GM19238 (cell line): ENCODE measurements around the gene FBLN7.

ENCODE experiments used
- DNase-seq: peaks from one replicate; pipeline ENCODE4 v3.0.0; 2011; ENCODE audit warnings: low spot score; ENCODE audit not compliant: insufficient read length

The FBLN7 gene

GRCh38 chr2:112140205-112140802 is 2.1 kb downstream of the FBLN7 start:
- DNase-seq: no peak

GRCh38 chr2:112140899-112141625 is 2.9 kb downstream of the FBLN7 start:
- DNase-seq: no peak

- no peak for DNase-seq
Observed at GRCh38 chr2:112141626-112142007, 3.4 kb downstream of the FBLN7 start.

GRCh38 chr2:112142525-112143078 is 4.4 kb downstream of the FBLN7 start:
- DNase-seq: no peak

DNA sequence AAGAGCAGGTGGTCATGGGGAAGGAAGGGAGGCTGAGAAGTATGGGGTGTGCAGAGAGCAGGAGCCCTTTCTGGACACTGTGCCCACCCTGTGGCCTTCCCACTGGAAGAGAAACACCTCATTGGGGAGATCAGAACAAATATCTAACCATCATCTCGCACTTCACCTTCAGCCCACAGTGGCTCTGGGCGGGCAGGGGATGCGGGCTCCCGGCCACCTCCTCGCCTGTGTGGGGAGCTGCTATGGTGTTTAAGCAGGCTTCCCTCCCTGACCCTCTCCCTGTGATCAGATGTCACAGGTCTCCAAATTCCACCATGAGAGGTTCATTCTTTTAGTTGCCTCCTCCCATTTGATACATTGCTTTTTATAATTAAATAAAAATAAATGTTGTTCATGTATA is 5.0 kb downstream of the FBLN7 start:
- no peak for DNase-seq

- DNase-seq: no peak
Observed at GRCh38 chr2:112144966-112145365, 6.8 kb downstream of the FBLN7 start.

- DNase-seq: no peak
Observed at GRCh38 chr2:112147382-112148168, 9.4 kb downstream of the FBLN7 start.

DNA sequence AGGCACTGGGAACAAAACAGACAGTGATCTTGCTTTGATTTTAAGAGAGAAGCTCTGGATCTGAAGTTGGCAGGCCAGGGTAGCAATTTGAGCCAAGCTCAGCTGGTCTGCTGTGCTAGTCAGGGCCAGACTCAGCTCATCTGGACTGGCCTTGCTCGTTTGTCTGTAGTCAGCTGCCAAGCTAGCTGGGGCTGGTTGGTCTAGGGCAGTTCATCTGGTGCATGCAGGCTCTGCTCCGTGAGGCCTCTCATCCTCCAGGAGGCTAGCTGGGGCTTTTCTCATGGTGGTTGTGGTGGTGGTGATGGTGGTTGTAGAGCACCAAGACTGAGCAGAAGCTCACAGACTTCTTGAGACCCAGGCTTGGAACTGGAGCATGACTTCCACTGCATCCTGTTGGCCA is 10.3 kb downstream of the FBLN7 start:
- DNase-seq: no peak

DNA sequence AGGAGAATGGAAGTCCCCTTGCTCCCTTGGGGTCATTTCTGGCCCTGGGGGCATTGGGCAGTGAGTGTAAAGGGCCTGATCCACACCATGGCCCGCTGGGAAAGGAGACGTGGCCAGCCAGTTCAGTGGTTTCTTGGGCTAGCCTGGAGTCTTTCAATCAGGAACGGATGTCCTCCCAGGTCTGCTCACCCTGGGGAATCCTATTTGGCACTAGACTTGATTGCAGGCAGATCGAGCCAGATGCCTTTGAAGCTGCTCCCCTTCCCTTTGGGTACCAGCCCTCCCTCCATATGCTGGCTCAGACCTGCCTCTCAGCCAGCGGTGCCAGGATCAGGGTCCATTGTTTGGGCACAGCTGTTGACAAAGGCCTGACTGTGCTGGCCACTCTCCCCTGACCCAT is 11.0 kb downstream of the FBLN7 start:
- no peak for DNase-seq

GRCh38 chr2:112149866-112150435 is 11.8 kb downstream of the FBLN7 start:
- no peak for DNase-seq

DNA sequence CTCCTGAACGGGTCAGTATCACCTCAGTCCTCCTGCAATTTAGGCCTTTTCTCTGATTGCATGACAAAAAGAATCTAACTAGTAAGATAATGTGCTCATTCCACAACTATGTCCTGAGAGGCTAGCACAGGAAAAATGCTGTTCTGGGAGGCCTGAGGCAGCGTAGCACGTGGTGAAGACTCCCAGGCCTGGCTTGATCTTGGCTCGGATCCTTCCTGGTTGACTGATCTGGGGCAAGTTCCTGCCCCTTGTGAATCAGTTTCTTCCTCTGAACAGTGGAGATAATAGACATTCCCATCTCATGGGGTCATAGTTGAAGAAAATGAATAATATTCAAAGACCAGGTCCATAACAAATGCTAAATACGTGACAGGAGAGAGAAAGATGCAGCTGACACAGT is 12.3 kb downstream of the FBLN7 start:
- no peak for DNase-seq

- DNase-seq: no peak
Observed at GRCh38 chr2:112150851-112151250, 12.7 kb downstream of the FBLN7 start.

DNA sequence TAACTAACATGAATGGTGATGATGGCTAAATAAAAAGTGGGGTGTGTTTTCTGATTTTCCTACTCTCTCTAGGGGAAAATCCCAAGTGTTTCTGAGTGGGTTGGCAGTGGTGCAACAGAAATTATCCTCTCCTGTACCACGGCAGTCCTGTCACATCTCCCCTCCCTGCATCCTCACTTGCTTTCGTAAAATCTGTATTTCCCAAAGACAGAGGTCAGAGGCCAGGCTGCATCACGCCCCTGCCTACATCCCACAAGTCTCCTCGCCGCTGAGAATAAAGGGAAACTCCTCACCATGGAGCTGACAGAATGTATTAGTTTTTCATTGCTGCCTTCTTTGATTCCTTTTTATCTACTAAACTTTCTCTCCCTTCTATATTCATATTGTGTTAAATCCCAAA is 13.1 kb downstream of the FBLN7 start:
- DNase-seq: no peak

- DNase-seq: no peak
Observed at GRCh38 chr2:112151701-112152440, 13.7 kb downstream of the FBLN7 start.

GRCh38 chr2:112152476-112153178 is 14.4 kb downstream of the FBLN7 start:
- no peak for DNase-seq

DNA sequence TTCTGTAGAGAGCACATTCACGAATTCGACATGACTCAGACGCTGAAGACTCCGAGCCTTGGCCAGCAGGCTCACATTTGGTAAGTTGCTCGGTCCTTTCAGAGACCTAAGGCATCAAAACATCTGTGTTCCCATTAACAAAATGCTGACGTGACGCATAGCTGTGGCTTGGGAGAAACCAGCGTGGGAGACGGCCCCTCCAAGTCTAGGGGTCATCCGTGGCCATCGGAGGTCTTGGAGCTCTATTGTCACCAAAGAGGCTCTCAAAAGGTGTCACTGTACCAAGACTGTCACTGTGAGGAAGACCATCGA is 14.9 kb downstream of the FBLN7 start:
- no peak for DNase-seq

DNA sequence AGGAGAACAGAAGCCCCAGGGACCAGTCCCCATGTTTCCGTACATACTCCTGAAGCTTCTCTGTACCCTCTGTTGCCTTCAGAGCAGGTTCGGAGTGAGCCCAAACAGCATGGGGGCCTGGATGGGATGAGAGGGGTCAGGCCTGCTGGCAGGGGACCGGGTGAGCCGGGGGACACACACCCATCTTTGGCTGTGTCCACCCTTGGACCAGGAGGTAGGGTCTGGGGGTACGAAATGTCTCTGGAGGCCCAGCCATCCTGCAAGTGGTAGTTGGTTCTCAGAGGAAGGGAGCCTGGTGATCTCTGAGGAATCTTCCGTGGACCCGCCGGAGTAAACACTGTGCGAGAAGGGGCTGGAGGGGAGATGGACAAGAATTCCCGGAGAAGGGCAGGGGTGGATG is 15.3 kb downstream of the FBLN7 start:
- DNase-seq: no peak

DNA sequence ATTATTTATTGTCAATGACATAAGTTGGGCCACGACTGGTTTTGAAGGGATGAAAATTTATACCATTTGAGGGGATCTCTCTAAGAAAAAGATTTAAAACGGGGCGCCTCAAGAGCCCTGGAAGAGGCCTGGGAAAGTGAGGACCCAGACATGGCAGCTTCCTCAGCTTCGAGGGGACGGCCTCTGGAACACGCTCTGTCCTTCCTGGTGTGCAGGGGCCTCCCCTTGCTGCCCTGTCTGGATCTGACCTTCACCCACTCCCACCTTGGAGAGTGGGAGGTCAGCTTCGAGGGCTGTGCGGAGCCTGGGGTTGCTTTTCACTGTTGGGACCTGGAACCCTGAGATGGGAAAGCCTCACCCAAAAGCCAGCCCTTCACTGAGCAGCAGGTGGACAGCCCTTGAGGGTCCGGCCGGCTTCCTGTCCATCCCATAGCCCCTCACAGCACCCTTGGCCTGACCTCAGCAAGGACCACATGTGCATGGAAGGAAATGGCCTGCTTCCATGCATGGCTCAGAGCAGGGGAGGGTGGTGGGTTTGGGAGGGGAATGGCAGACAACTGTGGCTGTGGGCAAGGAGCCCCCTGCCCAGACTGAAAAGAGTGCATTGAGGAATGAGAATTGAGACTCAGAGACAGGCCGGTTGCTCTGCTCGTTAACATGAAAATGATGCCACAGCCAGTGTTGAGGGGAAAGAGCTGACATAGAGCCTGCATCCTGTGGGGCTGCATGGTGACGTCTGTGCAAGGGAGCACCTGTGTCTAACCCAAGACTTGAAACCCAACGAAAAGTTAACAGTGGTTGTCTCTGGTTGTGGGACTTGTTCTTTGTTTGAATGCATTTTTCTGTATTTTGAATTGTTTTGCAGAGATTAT is 16.3 kb downstream of the FBLN7 start:
- DNase-seq: no peak

DNA sequence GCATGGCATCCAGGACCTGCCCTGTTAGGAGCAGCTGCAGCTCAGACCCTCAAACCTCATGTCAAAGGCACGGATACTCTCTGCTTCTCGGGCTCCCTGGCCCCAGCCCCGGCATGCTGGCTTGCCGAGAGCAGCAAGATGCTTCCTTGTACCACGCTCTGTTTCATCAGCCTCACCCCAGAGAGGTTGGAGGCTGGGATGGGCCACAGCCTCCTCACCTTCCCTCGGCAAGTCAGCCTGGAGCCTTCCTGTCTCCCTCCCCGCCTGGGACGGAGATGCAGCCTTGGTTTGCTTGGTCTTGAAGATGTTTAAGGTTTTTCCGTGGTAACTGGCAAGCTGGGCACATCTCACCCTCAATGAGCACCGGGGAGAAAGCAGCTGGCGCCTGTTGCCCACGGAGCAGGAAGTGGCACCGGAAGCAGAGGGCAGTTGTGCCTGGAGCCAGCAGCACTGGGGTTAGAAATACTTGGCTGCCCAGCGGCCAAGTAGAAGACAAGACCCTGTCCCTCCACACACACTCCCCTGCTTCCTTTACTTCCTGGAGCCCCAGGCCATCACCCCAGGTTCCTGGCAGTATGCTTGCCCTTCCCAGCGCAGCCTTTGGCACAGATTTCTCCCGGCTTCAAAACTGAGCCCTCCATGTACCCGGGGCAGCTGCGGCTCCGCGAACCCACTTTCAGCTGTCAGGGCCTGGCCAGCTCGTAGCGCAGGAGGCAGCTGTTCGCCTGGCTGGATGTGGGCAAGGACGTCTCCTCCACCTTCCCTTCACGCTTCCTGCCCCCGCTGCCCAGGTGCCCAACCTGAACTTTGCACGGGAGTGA is 17.4 kb downstream of the FBLN7 start:
- DNase-seq: no peak
